Activated CD8-positive, alpha-beta memory T cell treated with anti-CD3 and anti-CD28 coated beads for 48 hours (primary cell): ENCODE results near the gene DSN1.

Experiments used
- DNase-seq, 3 experiments: peaks; one replicate each; pipeline ENCODE4 v3.0.0-alpha.2; 2020; ENCODE audit warnings: low read depth in 2 of 3, low spot score in 2 of 3

The DSN1 gene

GRCh38 chr20:36795691-36796090 lies 22.1 kb upstream of the DSN1 start:
- DNase-seq: no peak

GRCh38 chr20:36794116-36794474 lies 20.5 kb upstream of the DSN1 start:
- DNase-seq: no peak

- DNase-seq: no peak
These were observed 19.9 kb upstream of the DSN1 start for GRCh38 chr20:36793294-36794115.

- DNase-seq: no peak
These were observed 18.9 kb upstream of the DSN1 start for GRCh38 chr20:36792422-36792821.

GRCh38 chr20:36791862-36792261 lies 18.3 kb upstream of the DSN1 start:
- DNase-seq: no peak

GRCh38 chr20:36786663-36787062 lies 13.1 kb upstream of the DSN1 start:
- DNase-seq: no peak

- no peak for DNase-seq
These were observed 12.7 kb upstream of the DSN1 start for GRCh38 chr20:36786246-36786645.

GRCh38 chr20:36785308-36785707 lies 11.7 kb upstream of the DSN1 start:
- DNase-seq: no peak

- DNase-seq: no peak
These were observed 11.3 kb upstream of the DSN1 start for GRCh38 chr20:36784900-36785299.

GRCh38 chr20:36784116-36784515 lies 10.6 kb upstream of the DSN1 start:
- no peak for DNase-seq

GRCh38 chr20:36779656-36780025 lies 6.1 kb upstream of the DSN1 start:
- DNase-seq: no peak

- no peak for DNase-seq
These were observed 5.5 kb upstream of the DSN1 start for GRCh38 chr20:36778831-36779655.

GRCh38 chr20:36777576-36777975 lies 4.0 kb upstream of the DSN1 start:
- DNase-seq: no peak

- no peak for DNase-seq
These were observed 3.6 kb upstream of the DSN1 start for GRCh38 chr20:36777167-36777566.

GRCh38 chr20:36775826-36776225 lies 2.3 kb upstream of the DSN1 start:
- DNase-seq: no peak

GRCh38 chr20:36775196-36775595 lies 1.6 kb upstream of the DSN1 start:
- DNase-seq: no peak

GRCh38 chr20:36773107-36773596 lies 411 bp downstream of the DSN1 start:
- DNase-seq: no peak

GRCh38 chr20:36770680-36771079 lies 2.9 kb downstream of the DSN1 start:
- no peak for DNase-seq

- DNase-seq: no peak
These were observed 4.7 kb downstream of the DSN1 start for GRCh38 chr20:36768768-36769430.

GRCh38 chr20:36761125-36761524 lies 12.4 kb downstream of the DSN1 start:
- no peak for DNase-seq

GRCh38 chr20:36760647-36761046 lies 12.9 kb downstream of the DSN1 start:
- DNase-seq: no peak

- no peak for DNase-seq
These were observed 15.3 kb downstream of the DSN1 start for GRCh38 chr20:36758276-36758675.
